HAP-1 (cell line): ENCODE measurements around the gene COMMD10.

Source experiments
- DNase-seq, 2 experiments: peaks; one replicate each; pipeline ENCODE4 v3.0.0-alpha.2; 2016 to 2020; ENCODE audit warnings: low spot score in 2 of 2
- H3K27me3 ChIP-seq: fragments of 250-450 bp; sonication (Bioruptor Pico); 2 replicates; pipeline ENCODE4 v1.5.1; 2020; ENCODE audit warnings: low read depth, mild to moderate bottlenecking, moderate library complexity
- H3K36me3 ChIP-seq: fragments of 250-450 bp; sonication (Bioruptor Pico); replicated peaks from 2 replicates; pipeline ENCODE4 v1.5.1; 2020; ENCODE audit warnings: mild to moderate bottlenecking
- H3K4me1 ChIP-seq: fragments of 250-450 bp; sonication (Bioruptor Pico); 2 replicates; pipeline ENCODE4 v1.5.1; 2020; ENCODE audit warnings: mild to moderate bottlenecking
- H3K4me3 ChIP-seq: fragments of 250-450 bp; sonication (Bioruptor Pico); 2 replicates; pipeline ENCODE4 v1.5.1; 2020; ENCODE audit warnings: mild to moderate bottlenecking, moderate library complexity
- H3K9me3 ChIP-seq: fragments of 250-450 bp; sonication (Bioruptor Pico); 2 replicates; pipeline ENCODE4 v1.5.1; 2020; ENCODE audit warnings: mild to moderate bottlenecking, moderate library complexity
- in situ Hi-C: fragments of 300-500 bp; cut with MboI; formaldehyde crosslinking; loops from 3 replicates; pipeline ENCODE4 v1.14.3; 2020; ENCODE audit warnings: low sequenced_read_pairs, inconsistent platforms, mixed read lengths

The COMMD10 gene

DNA sequence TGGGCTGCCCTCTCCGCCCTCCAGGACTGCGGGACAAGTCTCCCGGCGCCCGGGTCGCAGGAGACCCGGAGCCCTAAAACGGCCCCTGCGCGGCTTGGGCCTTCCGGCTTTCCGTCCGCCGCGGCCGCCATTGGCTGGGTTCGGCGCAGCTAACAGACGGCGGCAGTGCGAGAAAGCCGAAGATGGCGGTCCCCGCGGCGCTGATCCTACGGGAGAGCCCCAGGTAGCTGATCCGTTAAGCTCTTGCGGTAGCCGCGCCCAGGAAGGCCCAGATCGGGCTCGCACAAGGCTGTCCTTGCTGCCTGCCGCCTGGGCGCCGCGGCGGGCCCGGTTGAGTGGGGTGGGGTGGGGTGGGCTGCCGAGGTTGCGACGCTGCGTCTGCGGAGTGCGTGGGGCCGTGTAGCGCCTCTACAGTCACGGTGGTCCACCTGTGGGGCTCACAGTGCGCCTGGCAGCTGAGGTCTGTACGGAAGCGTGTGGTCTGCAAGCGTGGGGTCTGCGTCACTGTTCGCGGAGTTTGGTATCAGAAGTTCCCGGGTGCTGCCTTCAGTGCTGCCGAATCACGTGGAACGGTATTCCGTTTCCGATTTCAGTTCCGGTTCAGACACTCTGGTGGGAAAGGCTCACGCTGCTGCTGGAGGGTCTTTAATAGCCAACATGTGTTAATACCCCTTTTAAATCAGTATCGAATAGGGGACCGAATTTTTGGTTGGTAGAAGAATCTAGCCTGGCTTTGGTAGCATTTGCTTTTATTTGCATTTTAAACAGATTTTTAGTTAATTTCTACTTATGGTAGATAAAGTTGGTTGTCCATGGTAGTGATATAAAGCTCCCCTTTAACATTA, at the start of gene COMMD10:
Gene COMMD10 (plus strand): TSS at position 155 of the 845 bp plus-strand sequence.
- H3K27me3 ChIP-seq: no peaks in the 10 kb centered on the region
- H3K4me1 ChIP-seq: peaks cover 10% of the 10 kb centered on the region
- no peaks in the 10 kb centered on the region for H3K36me3 ChIP-seq
- H3K4me3 ChIP-seq: peak within 1 kb of the TSS; percentile 62
- H3K9me3 ChIP-seq: no peaks in the 10 kb centered on the region
- in situ Hi-C loops: no loop called here
- peak; percentile 76 to 78 for DNase-seq

GRCh38 chr5:116035123-116035522, 49.7 kb upstream of the COMMD10 start:
- Histone ChIP-seq H3K27me3 (no peaks in the 10 kb centered on the region; the same call in 1 of the 2 replicates), H3K4me3 (no peak overlapping the region), H3K36me3 (no peaks in the 10 kb centered on the region), H3K9me3 (no peaks in the 10 kb centered on the region), H3K4me1 (no peaks in the 10 kb centered on the region)
- no peak for DNase-seq
- in situ Hi-C loops: no loop called here

GRCh38 chr5:116037236-116037822, 47.5 kb upstream of the COMMD10 start:
- H3K4me3 ChIP-seq: no peak overlapping the region
- in situ Hi-C loops: no loop called here
- H3K36me3 ChIP-seq: no peaks in the 10 kb centered on the region
- H3K9me3 ChIP-seq: no peaks in the 10 kb centered on the region
- no peaks in the 10 kb centered on the region for H3K4me1 ChIP-seq
- no peaks in the 10 kb centered on the region; the same call in 1 of the 2 replicates for H3K27me3 ChIP-seq
- DNase-seq: no peak

- Histone ChIP-seq H3K27me3 (no peaks in the 10 kb centered on the region; the same call in 1 of the 2 replicates), H3K4me3 (no peak overlapping the region), H3K36me3 (no peaks in the 10 kb centered on the region), H3K4me1 (no peaks in the 10 kb centered on the region), H3K9me3 (no peaks in the 10 kb centered on the region)
- DNase-seq: no peak
- in situ Hi-C loops: no loop called here
Observed at GRCh38 chr5:116038817-116039216, 46.0 kb upstream of the COMMD10 start.

- no peaks in the 10 kb centered on the region for H3K36me3 ChIP-seq
- H3K4me1 ChIP-seq: no peaks in the 10 kb centered on the region
- no peak for DNase-seq
- no peaks in the 10 kb centered on the region for H3K9me3 ChIP-seq
- no peak overlapping the region for H3K4me3 ChIP-seq
- no peaks in the 10 kb centered on the region for H3K27me3 ChIP-seq
- in situ Hi-C loops: no loop called here
Observed at GRCh38 chr5:116042375-116042774, 42.5 kb upstream of the COMMD10 start.

DNA sequence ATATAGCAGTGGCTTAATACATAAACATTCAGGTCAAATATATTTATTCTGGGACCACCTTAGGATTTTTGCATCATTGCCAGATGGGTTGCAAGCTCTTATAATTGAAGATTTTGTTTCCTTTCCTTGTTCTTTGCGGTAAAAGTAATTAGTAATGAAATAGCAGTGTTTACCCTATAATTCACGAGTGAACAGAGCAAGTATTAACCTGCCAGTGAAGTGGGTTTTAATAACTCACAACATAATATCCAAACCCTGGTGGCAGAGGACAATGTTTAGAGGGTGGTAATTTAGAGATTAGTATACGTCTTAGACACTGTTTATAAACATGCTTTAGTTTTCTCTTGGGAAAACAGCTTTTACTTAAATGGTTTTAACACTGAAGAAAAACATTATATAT, 40.8 kb upstream of the COMMD10 start:
- in situ Hi-C loops: no loop called here
- H3K36me3 ChIP-seq: no peaks in the 10 kb centered on the region
- H3K9me3 ChIP-seq: no peaks in the 10 kb centered on the region
- H3K4me3 ChIP-seq: no peak overlapping the region
- H3K27me3 ChIP-seq: no peaks in the 10 kb centered on the region
- H3K4me1 ChIP-seq: no peaks in the 10 kb centered on the region
- DNase-seq: no peak

DNA sequence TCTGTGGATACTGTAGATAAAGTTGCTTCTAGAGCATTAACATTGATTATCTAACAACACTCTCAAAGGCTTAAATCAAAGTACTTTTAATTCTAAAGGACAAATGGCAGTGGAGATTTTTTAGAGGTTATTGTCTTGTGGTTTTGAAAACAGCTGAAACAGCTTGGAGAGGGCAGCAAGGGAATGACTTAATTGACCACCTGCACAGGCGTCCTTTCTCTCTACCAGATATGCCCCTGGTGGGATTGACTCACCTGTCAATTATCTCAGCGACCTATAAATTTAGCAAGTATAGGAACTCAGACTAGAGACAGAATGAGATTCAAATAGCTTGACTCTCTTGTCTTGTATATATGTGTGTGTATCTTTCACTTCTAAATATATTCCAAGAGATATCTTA, 39.0 kb upstream of the COMMD10 start:
- no peak overlapping the region for H3K4me3 ChIP-seq
- H3K27me3 ChIP-seq: peaks cover 3% of the 10 kb centered on the region; the same call in 1 of the 2 replicates
- in situ Hi-C loops: no loop called here
- H3K36me3 ChIP-seq: no peaks in the 10 kb centered on the region
- no peaks in the 10 kb centered on the region for H3K4me1 ChIP-seq
- H3K9me3 ChIP-seq: no peaks in the 10 kb centered on the region
- DNase-seq: no peak

DNA sequence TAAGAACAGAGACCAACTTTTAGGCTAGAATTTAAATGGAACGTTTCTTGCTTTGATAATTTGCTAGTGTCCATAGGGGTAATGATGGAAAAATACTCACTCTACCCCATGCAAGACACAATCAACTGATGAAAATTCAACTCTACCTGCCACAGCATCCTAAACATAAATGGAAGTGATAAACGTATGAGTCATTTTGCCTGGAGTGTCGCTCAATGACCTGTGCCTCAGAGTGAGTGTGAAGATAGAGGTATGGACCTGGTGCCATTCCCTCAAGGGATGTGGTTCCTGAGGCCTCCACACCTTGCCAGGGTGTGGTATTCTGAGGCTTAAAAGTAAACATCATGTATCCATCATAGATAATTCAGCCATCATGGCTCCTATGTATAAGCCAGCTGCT, 38.6 kb upstream of the COMMD10 start:
- no peaks in the 10 kb centered on the region for H3K36me3 ChIP-seq
- peaks cover 3% of the 10 kb centered on the region; the same call in 1 of the 2 replicates for H3K27me3 ChIP-seq
- DNase-seq: no peak
- in situ Hi-C loops: no loop called here
- H3K4me3 ChIP-seq: no peak overlapping the region
- H3K9me3 ChIP-seq: no peaks in the 10 kb centered on the region
- no peaks in the 10 kb centered on the region for H3K4me1 ChIP-seq

GRCh38 chr5:116046823-116047222, 38.0 kb upstream of the COMMD10 start:
- no peaks in the 10 kb centered on the region for H3K36me3 ChIP-seq
- H3K4me1 ChIP-seq: no peaks in the 10 kb centered on the region
- in situ Hi-C loops: no loop called here
- DNase-seq: no peak
- H3K27me3 ChIP-seq: peaks cover 3% of the 10 kb centered on the region; the same call in 1 of the 2 replicates
- H3K9me3 ChIP-seq: no peaks in the 10 kb centered on the region
- H3K4me3 ChIP-seq: no peak overlapping the region

GRCh38 chr5:116058346-116058936, 26.4 kb upstream of the COMMD10 start:
- in situ Hi-C loops: loop anchor here (25.0 kb wide), 2 partner anchors 221 to 771 kb away; partner anchors contain the start of genes AP3S1, ATG12 and CCDC112
- no peaks in the 10 kb centered on the region; the same call in 1 of the 2 replicates for H3K27me3 ChIP-seq
- no peak overlapping the region for H3K4me3 ChIP-seq
- no peaks in the 10 kb centered on the region for H3K9me3 ChIP-seq
- H3K36me3 ChIP-seq: no peaks in the 10 kb centered on the region
- no peak for DNase-seq
- peaks cover 13% of the 10 kb centered on the region for H3K4me1 ChIP-seq

DNA sequence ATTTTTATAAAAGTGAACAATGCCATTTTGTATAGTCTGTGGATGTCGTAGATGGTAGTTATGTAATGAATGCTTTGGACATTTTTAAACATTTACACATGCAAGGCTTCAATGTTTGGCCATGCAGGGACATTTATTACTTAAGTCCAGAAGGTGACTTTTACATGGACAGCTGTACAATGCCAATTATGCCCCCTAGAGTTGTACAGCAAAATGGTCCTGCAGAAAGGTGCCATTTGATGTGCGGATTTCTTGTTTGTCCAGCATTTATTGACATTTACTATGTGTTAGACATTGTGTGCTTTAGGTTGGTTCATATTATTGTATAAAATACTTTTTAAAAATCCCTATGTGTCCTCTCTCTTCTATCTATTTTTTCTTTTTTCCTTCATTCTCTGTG, 22.5 kb upstream of the COMMD10 start:
- H3K27me3 ChIP-seq: peaks cover 3% of the 10 kb centered on the region; the same call in 1 of the 2 replicates
- in situ Hi-C loops: loop anchor here (25.0 kb wide), 2 partner anchors 225 to 775 kb away; partner anchors contain the start of genes AP3S1, ATG12 and CCDC112
- no peaks in the 10 kb centered on the region for H3K36me3 ChIP-seq
- no peak overlapping the region for H3K4me3 ChIP-seq
- no peak for DNase-seq
- peaks cover 13% of the 10 kb centered on the region for H3K4me1 ChIP-seq
- H3K9me3 ChIP-seq: no peaks in the 10 kb centered on the region; the same call in 1 of the 2 replicates

- in situ Hi-C loops: loop anchor here (25.0 kb wide), 2 partner anchors 227 to 777 kb away; partner anchors contain the start of genes AP3S1, ATG12 and CCDC112
- H3K4me1 ChIP-seq: peaks cover 13% of the 10 kb centered on the region
- no peak for DNase-seq
- H3K4me3 ChIP-seq: no peak overlapping the region
- no peaks in the 10 kb centered on the region; the same call in 1 of the 2 replicates for H3K9me3 ChIP-seq
- H3K27me3 ChIP-seq: peaks cover 5% of the 10 kb centered on the region; the same call in 1 of the 2 replicates
- no peaks in the 10 kb centered on the region for H3K36me3 ChIP-seq
Observed at GRCh38 chr5:116063950-116064349, 20.9 kb upstream of the COMMD10 start.

- in situ Hi-C loops: loop anchor here (25.0 kb wide), 2 partner anchors 231 to 781 kb away; partner anchors contain the start of genes AP3S1, ATG12 and CCDC112
- no peaks in the 10 kb centered on the region for H3K36me3 ChIP-seq
- peak; percentile 50 to 59 for DNase-seq
Observed at GRCh38 chr5:116068028-116068632, 16.7 kb upstream of the COMMD10 start.

More at GRCh38 chr5:116068028-116068632, 16.7 kb upstream of the COMMD10 start:
- no peaks in the 10 kb centered on the region for H3K4me1 ChIP-seq
- H3K27me3 ChIP-seq: peaks cover 5% of the 10 kb centered on the region; the same call in 1 of the 2 replicates
- H3K4me3 ChIP-seq: no peak overlapping the region
- H3K9me3 ChIP-seq: no peaks in the 10 kb centered on the region; the same call in 1 of the 2 replicates
